ENCODE measurements around the gene MPZL1. TPM values are rescaled to one million over a fixed set of nuclear protein-coding genes. Genes with fewer than 3 reads are reported as not detected.

Gene MPZL1
- total RNA-seq, 1 donor from 2014 or later: 137 TPM

GRCh38 chr1:167695147-167695546 lies 26.6 kb upstream of the MPZL1 start:
- no peak for DNase-seq (ENCODE audit: low spot score)

GRCh38 chr1:167695756-167696561 lies 25.8 kb upstream of the MPZL1 start:
- no peak for DNase-seq (ENCODE audit: low spot score)

GRCh38 chr1:167697667-167698141 lies 24.1 kb upstream of the MPZL1 start:
- DNase-seq (ENCODE audit: low spot score): peak; percentile 56

GRCh38 chr1:167698313-167698712 lies 23.5 kb upstream of the MPZL1 start:
- no peak for DNase-seq (ENCODE audit: low spot score)

GRCh38 chr1:167701510-167701909 lies 20.3 kb upstream of the MPZL1 start:
- no peak for DNase-seq (ENCODE audit: low spot score)

GRCh38 chr1:167703557-167703956 lies 18.2 kb upstream of the MPZL1 start:
- no peak for DNase-seq (ENCODE audit: low spot score)

GRCh38 chr1:167704715-167705114 lies 17.1 kb upstream of the MPZL1 start:
- no peak for DNase-seq (ENCODE audit: low spot score)

GRCh38 chr1:167705250-167705649 lies 16.5 kb upstream of the MPZL1 start:
- no peak for DNase-seq (ENCODE audit: low spot score)

- DNase-seq (ENCODE audit: low spot score): no peak
Observed at GRCh38 chr1:167706363-167706762, 15.4 kb upstream of the MPZL1 start.

- no peak for DNase-seq (ENCODE audit: low spot score)
Observed at GRCh38 chr1:167706931-167707877, 14.6 kb upstream of the MPZL1 start.

GRCh38 chr1:167707942-167708341 lies 13.8 kb upstream of the MPZL1 start:
- no peak for DNase-seq (ENCODE audit: low spot score)

GRCh38 chr1:167708940-167709389 lies 12.8 kb upstream of the MPZL1 start:
- no peak for DNase-seq (ENCODE audit: low spot score)

GRCh38 chr1:167710836-167711235 lies 10.9 kb upstream of the MPZL1 start:
- no peak for DNase-seq (ENCODE audit: low spot score)

GRCh38 chr1:167711797-167712196 lies 10.0 kb upstream of the MPZL1 start:
- no peak for DNase-seq (ENCODE audit: low spot score)

- no peak for DNase-seq (ENCODE audit: low spot score)
Observed at GRCh38 chr1:167713330-167714081, 8.3 kb upstream of the MPZL1 start.

- peak; percentile 77 for DNase-seq (ENCODE audit: low spot score)
Observed at GRCh38 chr1:167714098-167714438, 7.7 kb upstream of the MPZL1 start.

GRCh38 chr1:167714439-167715156 lies 7.2 kb upstream of the MPZL1 start:
- peak; percentile 94 for DNase-seq (ENCODE audit: low spot score)

GRCh38 chr1:167715157-167715999 lies 6.4 kb upstream of the MPZL1 start:
- peak; percentile 92 for DNase-seq (ENCODE audit: low spot score)

- DNase-seq (ENCODE audit: low spot score): no peak
Observed at GRCh38 chr1:167716000-167716271, 5.8 kb upstream of the MPZL1 start.

GRCh38 chr1:167717351-167717750 lies 4.4 kb upstream of the MPZL1 start:
- DNase-seq (ENCODE audit: low spot score): no peak

All from mucosa of gallbladder (tissue), 1 donor.